Hindlimb muscle (tissue), 1 donor: ENCODE results near the gene FUT3. TPM values are rescaled to one million over a fixed set of nuclear protein-coding genes. Genes with fewer than 3 reads are reported as not detected.
"Not testable (repeated sequence)": the region's sequence is repeated elsewhere in the genome, so short reads cannot be mapped to it uniquely, and the experiment has no call there.

ENCODE experiments used
- DNase-seq: peaks from one replicate; pipeline ENCODE4 v3.0.0-alpha.2; 2013
- polyA plus RNA-seq: library from polyadenylated mRNA; unstranded; fragments of 120-200 nt; gene quantifications from one replicate; pipeline ENCODE4 v1.2.1, GENCODE V29; 2013; ENCODE audit not compliant: insufficient read length

FUT3 gene
- polyA plus RNA-seq, 1 donor, result 0.19 TPM

DNA sequence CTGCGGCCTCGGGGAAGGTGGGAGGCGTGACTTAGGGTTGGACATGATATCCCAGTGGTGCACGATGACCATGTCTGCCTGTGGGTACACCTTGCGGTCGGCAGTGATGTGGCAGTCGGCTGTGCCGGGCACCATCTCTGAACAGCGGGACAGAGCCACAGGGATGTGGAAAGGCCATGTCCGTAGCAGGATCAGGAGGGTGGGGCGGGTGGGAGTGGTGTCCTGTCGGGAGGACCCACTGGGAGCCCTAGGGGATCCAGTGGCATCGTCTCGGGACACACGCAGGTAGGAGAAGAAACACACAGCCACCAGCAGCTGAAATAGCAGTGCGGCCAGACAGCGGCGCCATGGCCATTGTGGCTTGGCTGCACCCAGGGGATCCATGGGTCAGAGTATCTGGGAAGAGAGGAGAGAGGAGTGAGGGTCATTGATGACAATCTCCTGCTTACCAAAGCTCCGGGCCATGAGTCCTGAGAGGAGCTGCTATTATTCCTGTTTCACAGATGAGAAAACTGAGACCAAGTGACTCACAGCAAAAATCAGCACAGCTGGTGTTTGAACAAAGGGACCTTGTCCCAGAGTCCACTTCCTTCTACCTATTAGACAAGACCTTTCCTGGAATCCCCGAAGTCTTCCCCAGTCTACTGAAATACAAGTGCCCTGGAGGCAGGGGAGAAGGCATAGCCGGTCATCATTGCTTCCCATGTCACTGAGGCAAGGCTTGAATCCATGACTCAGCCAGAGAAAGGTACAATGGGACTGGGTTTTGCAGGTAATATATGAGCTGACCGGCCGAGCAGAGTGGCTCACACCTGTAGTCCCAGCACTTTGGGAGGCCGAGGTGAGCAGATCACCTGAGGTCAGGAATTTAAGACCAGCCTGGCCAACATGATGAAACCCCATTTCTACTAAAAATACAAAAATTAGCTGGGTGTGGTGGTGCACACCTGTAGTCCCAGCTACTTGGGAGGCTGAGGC is 6.5 kb downstream of the FUT3 start:
- DNase-seq, result no peak

DNA sequence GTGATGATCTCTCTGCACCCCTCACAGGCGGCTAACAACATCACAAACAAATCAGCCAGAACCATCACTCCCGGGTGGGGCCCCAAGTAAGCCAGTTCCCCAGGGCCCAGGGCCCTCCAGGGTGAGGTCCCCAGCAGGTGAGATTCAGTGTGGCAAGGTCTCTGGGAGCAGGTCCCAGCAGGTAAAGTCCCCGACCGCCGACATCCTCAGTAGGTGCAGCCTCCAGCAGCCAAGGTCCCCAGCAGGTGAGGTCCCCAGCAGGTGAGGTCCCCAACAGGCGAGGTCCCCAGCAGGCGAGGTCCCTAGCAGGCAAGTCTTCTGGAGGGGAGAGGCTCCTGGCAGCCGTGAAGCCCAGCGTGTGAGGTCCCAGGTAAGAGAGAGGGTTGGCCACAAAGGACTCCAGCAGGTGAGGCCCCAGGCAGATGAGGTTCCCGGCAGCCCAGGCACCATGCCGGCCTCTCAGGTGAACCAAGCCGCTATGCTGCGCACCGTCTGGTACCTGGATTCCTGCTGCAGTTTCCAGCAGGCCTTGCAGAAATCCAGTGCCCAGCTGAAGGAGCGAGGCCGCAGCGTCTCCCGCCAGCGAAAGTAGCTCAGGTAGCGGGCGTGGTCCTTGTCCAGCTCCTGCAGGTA is 7.8 kb downstream of the FUT3 start:
- DNase-seq, result no peak

DNA sequence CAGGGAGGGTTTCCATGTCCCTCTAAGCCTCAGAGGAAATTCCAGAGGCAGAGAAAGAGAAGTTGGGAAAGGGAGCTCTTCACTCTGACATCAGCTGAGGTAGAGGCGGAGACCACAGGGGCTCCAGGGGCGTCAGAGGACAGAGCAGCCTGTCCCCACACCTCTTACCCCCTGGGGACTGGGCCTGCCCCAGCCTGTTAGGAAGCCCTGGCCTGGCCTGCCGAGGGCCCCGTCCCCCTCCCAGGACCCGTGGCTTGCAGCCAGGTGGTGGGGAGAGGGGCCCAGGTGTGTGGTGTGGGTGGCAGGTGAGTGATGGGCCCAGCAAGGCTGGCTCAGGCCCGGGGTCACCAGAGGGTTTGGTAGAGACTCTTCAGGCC is 9.5 kb downstream of the FUT3 start:
- DNase-seq, result not testable (repeated sequence)

DNA sequence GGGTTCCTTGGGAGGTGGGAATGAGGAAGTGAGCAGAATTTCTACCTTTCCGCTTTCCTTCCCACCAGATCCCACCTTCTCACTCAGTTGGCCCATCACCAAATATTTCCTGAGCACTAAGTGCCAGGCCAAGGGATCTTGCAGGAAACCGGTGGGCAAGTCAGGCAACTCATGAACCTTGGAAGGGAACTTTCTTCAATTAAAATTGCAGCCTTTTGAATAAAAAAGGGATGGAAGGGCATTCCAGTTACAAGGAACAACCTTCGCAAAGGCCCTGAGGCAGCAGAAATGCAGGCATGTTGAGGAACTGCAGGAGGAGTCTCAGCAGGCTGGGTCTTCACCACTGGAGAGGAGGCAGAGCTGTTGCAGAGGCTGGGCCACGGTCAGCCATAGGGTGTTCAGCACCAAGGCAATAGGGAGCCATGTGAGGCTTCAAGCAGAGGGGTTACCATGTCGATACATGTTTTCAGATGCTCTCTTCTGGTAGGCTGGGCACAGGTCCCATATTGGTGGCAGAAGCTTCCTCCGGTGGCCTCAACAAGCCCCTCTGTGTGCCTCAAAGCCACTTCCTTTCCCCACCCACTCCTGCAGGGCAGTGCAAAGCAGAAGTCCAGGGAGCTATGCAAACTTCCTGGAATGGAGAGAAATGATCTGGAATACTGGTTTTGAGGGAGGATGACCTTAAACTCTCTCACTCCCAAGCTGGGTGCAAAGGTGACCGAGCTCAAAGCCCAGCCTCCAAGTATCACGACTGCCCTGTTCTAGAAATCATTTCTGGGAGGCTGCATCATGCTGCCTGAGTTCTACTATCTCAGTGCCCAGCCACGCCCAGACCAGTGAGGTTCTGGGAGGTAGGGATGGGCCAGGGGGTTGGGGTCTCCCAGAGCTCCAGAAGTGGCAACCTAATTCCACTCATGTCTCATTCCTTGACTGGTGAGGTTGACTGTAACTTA is 11.9 kb downstream of the FUT3 start, which contains the start of gene FUT6:
Gene FUT6, minus strand, starts transcription at position 638 of the 953 bp plus-strand sequence. CDS start 7,135 bp downstream, outside the sequence.
- DNase-seq, result no peak

DNA sequence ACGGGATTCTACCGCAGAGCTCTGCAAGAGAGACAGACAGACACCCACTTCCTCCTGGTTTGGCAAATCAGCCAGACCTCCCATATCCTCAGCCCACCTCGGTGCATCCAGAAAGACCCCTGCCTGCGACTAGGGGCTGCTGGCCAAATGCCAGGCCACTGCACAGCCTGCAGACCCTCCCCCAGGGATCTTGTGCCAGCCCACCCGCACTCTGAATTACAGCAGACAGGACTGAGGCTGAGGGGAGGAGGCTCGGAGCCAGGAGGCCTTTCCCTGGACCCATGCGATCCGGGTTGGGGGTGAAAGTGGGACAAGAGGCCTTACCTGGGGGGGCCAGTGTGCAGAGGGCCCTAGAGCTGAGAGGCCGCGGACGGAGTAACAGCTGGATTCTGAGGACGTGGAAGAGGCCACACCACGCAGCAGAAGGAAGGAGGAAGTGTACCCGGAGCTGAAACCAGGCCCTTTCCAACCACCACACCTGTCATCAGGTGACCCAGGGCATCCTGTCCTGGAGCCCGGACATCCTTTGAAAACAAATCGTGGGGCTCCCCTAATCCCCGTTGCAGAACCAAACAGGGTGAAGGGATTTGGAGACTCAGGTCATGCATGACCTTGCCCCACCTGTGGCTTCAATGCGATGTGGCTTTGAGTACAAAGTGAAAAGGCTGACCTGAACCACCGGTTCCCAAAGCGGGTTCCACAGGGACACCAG is 12.7 kb downstream of the FUT3 start:
- DNase-seq, result no peak

DNA sequence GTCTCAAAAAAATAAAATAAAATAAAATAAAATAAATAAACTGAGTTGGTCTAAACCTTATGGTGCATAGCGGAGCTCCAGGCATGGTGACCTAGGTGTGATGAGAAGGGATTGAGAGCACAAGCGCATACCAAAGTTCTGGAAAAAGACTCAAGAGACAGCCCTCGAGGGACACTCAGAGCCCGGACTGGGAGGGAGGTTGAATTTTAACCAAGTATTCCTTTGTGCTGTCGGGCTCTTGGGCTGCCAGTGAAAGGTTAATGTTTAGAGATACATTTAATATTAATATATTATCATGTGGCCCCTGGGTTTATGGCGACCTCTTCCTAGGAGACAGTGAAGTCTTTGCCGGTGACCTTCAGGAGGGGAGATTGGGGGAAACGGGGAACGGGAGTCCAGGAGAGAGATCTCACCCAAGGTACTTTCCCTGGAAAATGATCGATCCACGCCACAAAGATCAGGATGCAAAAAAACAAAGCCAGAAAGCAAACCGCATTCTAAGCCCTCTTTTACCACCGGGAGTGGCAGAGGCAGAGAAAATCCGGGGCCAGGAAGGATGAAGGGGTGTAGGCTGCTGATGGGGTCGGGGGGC is 13.4 kb downstream of the FUT3 start:
- no peak for DNase-seq

DNA sequence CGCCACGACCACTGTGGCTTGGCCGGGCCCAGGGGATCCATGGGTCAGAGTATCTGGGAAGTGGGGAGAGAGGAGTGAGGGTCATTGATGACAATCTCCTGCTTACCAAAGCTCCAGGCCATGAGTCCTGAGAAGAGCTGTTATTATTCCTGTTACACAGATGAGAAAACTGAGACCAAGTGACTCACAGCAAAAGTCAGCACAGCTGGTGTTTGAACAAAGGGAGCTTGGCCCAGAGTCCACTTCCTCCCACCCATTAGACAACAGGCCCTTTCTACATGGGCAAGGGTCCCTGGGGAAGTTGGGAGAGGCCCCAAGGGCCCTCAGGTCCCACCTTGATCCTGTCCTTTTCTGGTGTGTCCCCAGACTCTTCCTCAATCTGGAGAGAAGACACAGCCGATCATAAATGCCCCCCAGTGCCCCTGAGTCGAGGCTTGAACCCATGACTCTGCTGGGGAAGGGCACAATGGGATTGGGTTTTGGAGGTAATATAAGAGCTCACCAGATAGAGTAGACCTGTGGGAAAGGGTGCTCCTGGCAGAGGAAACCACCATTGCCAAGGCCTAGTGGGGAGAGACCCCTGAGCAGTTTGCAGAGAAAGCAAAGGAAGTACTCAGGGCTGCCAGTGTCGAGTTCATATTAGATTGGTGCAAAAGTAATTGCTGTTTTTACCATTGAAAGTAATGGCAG is 18.6 kb downstream of the FUT3 start:
- no peak for DNase-seq

DNA sequence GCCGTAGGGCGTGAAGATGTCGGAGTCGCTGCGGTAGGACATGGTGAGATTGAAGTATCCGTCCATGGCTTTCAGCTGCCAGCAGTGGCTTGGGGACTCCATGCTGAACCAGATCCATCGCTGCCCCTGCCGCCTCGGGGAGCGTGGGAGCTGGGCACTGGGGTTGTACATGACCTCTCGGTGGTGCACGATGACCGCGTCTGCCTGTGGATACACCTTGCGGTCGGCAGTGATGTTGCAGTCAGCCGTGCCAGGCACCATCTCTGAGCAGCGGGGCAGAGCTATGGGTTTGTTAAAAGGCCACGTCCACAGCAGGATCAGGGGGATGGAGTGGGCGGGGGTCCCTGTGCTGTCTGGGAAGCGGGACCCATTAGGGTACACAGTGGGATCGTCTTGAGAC is 19.2 kb downstream of the FUT3 start:
- DNase-seq, result no peak

DNA sequence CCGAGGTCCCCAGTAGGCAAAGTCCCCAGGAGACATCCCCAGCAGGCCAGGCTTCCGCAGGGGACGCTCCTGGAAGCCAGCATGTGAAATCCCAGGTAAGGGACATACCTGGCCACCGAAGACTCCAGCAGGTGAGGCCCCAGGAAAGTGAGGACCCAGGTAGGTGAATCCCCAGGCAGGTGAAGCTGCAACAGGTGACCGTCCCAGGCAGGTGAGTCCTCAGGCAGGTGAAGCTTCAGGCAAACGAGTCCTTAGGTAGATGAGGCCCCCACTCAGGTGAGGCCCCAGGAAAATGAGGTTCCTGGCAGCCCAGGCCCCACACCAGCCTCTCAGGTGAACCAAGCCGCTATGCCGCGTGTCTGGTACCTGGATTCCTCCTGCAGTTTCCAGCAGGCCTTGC is 20.1 kb downstream of the FUT3 start:
- no peak for DNase-seq

DNA sequence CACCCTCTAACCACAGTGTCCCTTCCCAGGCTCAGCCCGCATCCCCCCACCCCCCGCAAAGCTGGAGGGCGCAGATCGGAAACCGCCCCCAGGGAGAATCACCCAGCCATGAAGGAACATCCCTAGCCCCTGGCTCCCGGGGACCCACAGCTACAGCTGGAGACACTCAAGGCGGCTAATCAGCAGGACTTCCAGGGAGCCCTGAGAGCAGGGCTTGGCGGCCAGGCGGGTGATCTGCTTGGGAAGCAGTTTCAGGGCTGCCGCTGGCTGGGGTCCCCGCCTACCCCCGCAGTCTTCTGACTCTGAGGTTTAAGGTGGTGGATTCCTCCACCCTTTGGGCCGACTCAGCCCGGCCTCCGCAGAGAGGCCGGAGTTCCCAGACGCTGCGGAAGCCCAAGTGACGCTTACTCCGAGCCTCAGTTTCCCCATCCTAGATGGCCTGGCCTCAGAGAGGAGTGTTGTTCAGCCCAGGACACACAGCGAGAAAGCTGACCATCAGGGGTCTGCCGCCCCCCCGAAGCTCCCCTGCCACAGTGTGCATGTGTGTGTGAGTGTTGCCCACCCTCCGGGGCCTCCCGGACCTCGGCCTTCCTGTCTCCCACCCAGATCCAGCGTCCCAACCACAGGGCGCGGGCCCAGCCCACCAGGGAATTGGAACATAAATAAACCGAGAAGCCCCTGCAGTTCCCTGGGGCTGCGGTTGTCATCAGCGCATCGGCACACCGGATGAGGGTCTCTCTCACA is 21.5 kb downstream of the FUT3 start:
- no peak for DNase-seq

DNA sequence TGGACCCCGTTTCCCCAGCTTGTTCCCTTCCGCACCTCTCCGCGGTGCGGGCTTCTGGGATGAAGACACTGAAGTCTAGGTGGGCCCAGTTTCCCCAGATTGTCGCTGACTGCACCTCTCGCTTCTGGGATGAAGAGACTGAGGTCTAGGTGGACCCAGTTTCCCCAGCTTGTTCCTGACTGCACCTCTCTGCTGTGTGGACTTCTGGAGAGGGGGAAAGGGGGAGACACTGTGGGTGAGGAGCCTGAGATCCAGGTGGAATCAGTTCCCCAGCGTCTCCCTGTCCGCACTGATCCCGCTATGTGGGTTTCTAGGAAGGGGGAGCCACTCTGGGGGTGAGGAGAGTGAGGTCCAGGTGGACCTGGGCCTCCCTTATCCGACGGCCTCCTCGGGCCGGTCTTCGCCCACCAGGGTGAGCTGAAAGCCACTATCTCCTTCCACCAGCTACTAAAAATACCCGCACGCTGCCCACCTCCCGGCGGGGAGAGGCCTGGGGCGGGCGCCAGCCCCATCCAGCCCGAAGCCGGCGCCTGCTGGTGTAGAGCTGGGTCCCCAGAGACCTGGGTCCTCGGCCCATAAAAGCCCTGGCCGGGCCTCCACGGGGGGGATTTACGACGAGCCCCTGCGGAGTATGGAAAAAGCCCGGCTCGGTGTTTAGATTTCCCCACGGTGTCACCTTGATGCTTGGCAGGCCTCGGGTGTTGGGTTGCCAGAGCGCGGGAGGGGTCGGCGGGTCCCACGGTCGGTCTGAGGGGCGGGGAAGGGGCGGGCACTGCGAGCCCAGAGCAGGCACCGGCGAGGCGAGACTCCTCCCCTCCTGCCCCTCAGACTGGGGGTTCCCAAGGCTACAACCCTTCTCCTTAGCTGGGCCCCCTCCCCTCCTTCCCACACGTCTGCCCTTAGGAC is 22.3 kb downstream of the FUT3 start:
- peak; percentile 37 for DNase-seq

DNA sequence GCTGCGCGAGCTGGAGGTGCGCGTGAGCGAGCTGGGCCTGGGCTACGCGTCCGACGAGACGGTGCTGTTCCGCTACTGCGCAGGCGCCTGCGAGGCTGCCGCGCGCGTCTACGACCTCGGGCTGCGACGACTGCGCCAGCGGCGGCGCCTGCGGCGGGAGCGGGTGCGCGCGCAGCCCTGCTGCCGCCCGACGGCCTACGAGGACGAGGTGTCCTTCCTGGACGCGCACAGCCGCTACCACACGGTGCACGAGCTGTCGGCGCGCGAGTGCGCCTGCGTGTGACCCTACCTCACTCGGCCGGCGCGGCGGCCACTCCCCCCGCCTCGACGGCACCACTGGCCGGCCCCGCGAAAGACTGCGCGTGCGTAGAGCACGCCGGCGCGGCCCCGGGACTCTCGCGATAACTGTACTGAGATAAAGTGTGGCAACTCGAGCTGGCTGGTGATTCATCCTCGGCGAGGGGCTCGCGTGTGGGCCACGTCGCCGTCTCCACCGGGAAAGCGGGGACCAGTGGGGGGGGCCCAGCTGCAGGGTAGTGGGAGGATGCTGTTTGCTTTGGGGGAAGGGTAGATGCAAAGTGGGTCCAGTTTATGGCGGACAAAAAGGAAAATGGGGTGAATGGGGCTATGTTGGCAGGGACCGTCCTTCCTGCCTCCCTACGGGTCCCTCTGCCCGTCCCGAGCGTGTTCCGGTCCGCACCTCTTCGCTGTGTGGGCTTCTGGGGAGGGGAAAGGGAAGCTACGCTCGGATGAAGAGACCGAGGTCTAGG is 23.2 kb downstream of the FUT3 start:
- peak; percentile 97 for DNase-seq

DNA sequence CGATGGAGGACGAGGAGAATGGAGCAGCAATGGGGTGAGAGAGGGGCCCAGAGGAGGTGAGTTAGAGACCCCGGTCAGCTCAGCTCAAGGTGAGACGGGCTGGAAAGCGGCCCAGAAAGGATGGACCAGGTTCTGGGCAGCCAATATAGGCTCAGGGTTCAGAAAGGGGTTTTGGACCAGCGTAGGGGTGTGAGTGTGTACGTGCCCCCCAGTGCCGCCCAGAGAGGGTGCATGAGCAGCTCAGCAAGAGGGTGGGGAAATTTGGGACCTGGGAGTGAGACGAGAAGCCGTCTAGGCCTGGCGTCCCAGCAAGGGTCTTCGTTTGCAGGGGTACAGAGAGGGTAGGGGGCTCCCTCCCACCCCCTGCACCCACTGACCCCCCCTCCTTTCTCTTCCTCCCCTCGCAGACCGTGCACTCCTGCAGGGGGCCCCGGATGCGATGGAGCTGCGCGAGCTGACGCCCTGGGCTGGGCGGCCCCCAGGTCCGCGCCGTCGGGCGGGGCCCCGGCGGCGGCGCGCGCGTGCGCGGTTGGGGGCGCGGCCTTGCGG is 23.8 kb downstream of the FUT3 start:
- no peak for DNase-seq

DNA sequence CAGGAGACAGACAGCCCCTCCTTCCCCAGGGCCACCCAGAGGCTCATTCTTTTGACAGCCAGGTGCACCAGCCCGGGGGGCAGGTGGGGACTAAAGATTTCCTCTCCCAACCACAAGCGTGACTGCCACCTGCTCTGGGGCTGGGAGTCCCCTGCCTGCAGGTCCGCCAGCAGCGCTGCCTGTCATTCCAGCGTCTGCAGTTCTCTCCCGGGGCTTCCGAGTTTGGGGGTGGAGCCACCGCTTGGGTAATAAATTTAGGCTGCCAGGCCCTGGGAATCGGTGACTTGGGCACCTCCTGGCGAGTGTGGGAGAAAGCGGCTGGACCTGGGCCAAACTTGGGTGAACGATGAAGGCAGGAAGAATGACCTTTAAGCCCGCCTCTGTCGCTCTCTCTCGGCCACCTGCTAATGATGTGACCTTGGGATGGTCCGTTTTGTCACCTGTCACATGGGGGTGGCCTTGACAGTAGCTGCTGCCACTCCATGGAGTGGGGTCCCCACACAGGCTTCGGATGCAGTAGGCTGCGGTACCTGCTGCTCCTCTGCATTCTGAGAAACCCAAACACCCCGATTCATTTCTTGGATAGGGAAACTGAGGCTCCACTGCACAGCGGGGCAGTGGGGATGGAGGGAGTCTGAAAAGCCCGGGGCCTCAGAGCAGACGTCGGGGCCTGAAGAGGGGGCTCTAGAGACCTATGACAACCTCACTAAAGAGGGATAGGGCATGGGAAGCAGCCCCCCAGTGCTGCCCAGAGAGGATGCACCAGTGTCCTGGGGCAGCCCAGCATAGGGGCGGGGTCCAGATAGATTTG is 24.5 kb downstream of the FUT3 start:
- DNase-seq, result no peak

DNA sequence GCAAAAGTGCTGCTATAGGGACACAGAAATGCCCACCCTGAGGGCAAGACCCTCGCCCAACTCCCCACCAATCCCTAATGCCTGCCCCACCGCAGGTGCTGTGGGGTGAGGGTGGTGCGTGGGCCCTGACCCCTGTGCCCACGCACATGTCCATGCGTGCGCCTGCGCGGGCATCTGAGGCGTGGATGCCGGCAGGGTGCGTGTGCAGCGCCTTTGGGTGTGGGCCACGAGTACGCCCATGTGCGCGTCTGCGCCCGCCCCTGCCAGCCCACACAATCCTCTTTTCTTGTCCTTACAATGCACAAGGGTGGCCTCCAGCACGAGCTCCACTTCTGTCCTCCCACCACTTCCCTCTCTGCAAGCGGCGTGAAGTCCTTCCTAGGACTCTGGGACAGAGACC is 26.1 kb downstream of the FUT3 start:
- no peak for DNase-seq

DNA sequence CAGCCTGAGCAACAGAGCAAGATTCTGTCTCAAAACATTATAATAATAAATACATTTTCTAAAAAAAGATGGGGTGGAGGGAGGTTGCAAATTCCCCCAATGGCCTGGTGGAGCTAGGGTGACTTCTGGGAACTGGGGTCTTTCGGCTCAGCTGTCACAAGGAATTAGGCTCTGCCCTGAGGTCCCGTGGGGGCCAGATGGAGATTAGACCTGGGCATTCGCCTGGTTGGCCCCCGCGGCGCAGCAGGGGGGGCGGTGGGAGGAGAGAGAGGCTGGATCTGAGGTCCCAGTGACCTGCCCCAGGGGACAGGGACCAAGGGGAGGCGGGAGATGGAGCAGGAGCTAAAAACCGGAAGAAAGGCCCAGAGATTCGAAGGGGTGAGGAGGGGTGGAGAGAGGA is 26.5 kb downstream of the FUT3 start:
- no peak for DNase-seq
